ENCODE data around the gene EID3. TPM values are rescaled to one million over a fixed set of nuclear protein-coding genes. Genes with fewer than 3 reads are reported as not detected.

Gene EID3
- total RNA-seq, 3 donors from 2014 or later (not counting 1 experiment from before 2014, with no cell fraction given): 10.4 to 13.0 (median 12.7) TPM

DNA sequence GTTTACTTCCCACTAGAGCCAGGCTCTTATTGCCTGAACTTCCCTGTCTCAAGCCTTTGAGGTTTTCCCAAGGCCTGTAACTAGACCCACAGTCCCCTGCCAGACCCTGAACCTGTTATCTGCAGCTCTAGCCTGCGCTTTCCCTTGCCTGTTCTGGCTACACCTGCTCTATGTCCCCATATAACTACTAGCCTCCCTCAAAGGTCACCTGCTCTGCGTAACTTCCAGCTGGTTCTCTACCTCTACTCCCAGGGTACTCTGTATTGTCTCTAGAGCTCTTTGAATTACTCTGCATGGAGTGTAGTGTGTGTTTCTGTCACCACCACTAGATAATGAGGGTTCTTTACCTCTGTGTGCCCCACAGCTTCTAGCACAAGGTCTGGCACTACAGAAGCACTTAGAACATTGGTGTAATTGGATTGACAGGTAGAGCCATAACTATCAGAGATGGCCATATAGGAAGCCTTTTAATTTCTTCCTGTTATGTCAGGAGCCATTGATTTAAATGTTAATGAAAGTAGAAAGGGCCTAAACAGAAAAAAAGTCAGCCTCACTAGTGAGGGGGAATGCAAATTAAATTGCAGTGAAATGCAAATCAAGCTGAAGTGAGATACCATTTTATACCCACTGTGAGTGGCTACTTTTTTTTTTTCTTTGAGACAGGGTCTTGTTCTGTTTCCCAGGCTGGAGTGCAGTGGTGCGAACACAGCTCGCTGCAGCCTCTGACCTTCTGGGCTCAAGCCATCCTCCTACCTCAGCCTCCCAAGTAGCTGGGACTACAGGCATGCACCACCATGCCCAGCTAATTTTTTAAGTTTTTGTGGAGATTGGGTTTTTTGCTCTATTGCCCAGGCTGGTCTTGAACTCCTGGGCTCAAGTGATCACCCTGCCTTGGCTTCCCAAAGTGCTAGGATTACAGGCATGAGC, 47.8 kb downstream of the EID3 start:
- H3K9me3 Mint-ChIP-seq: no peaks in the 10 kb centered on the region
- H3K36me3 ChIP-seq (ENCODE audit: control insufficient read depth, insufficient read depth, low read length): peaks cover 21% of the 10 kb centered on the region
- no peak overlapping the region for H3K4me3 Mint-ChIP-seq
- intact Hi-C loops (cut with micrococcal nuclease): no loop called here
- H3K27me3 Mint-ChIP-seq (ENCODE audit: low read depth in 2 of 2): no peaks in the 10 kb centered on the region
- DNase-seq (no peak), ATAC-seq (no peak)
- 100% methylated on average over 4 of the region's 4 CpGs for WGBS (ENCODE audit: insufficient coverage)
- H3K27ac Mint-ChIP-seq: peak overlapping the region in 1 of 2 donors; percentile 64
- no peaks in the 10 kb centered on the region for H3K27me3 ChIP-seq (ENCODE audit: control insufficient read depth, insufficient read depth, low read length)
- TF ChIP-seq, protein P1, sequence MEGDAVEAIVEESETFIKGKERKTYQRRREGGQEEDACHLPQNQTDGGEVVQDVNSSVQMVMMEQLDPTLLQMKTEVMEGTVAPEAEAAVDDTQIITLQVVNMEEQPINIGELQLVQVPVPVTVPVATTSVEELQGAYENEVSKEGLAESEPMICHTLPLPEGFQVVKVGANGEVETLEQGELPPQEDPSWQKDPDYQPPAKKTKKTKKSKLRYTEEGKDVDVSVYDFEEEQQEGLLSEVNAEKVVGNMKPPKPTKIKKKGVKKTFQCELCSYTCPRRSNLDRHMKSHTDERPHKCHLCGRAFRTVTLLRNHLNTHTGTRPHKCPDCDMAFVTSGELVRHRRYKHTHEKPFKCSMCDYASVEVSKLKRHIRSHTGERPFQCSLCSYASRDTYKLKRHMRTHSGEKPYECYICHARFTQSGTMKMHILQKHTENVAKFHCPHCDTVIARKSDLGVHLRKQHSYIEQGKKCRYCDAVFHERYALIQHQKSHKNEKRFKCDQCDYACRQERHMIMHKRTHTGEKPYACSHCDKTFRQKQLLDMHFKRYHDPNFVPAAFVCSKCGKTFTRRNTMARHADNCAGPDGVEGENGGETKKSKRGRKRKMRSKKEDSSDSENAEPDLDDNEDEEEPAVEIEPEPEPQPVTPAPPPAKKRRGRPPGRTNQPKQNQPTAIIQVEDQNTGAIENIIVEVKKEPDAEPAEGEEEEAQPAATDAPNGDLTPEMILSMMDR (IDR thresholded peaks at IDR 0.05): no peak
- no peaks in the 10 kb centered on the region for H3K36me3 Mint-ChIP-seq
- H3K9me3 ChIP-seq (ENCODE audit: control insufficient read depth, insufficient read depth, low read length): no peaks in the 10 kb centered on the region
- H3K4me1 ChIP-seq (ENCODE audit: control insufficient read depth, insufficient read depth, low read length): no peaks in the 10 kb centered on the region
- no peaks in the 10 kb centered on the region for H3K4me1 Mint-ChIP-seq
- H3K4me3 ChIP-seq (ENCODE audit: low read length): no peak overlapping the region
- H3K27ac ChIP-seq (ENCODE audit: low read length): no peak overlapping the region

DNA sequence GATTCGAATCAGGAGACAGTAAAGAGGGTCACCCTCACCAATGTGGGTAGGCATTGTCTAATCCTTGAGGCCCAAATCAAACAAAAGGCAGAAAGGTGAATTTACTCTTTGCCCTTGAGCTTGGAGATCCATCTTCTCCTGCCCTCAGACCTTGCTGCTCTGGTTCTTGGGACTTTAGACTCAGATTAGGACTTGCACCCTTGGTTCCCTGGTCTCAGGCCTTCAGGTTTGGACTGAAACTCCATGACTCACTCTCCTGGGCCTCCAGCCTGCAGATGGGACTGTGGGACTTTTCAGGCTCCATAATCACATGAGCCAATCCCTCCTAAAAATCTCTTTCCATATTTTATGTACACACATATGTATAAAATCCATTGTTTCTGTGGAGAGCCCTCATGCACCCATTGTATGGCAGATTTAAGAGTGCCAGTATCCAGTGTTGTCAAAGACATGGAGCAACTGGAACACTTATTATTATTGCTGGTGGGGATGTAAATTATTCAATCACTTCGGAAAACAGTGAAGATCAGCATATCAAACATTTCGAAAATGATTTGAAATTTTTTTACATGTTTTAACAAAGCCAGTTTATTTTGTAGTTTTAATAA, 48.7 kb downstream of the EID3 start:
- ATAC-seq (no peak), DNase-seq (no peak)
- Mint-ChIP-seq H3K27me3 (ENCODE audit: low read depth in 2 of 2) (no peaks in the 10 kb centered on the region), H3K4me1 (no peaks in the 10 kb centered on the region), H3K4me3 (no peak overlapping the region), H3K9me3 (no peaks in the 10 kb centered on the region), H3K27ac (no peak overlapping the region), H3K36me3 (no peaks in the 10 kb centered on the region)
- no peak overlapping the region for H3K27ac ChIP-seq (ENCODE audit: low read length)
- peaks cover 21% of the 10 kb centered on the region for H3K36me3 ChIP-seq (ENCODE audit: control insufficient read depth, insufficient read depth, low read length)
- TF ChIP-seq, protein P1 (IDR thresholded peaks at IDR 0.05): no peak
- intact Hi-C loops (cut with micrococcal nuclease): no loop called here
- no peak overlapping the region for H3K4me3 ChIP-seq (ENCODE audit: low read length)
- no peaks in the 10 kb centered on the region for H3K9me3 ChIP-seq (ENCODE audit: control insufficient read depth, insufficient read depth, low read length)
- WGBS (ENCODE audit: insufficient coverage): 100% methylated on average over 1 of the region's 3 CpGs
- no peaks in the 10 kb centered on the region for H3K27me3 ChIP-seq (ENCODE audit: control insufficient read depth, insufficient read depth, low read length)
- H3K4me1 ChIP-seq (ENCODE audit: control insufficient read depth, insufficient read depth, low read length): no peaks in the 10 kb centered on the region

DNA sequence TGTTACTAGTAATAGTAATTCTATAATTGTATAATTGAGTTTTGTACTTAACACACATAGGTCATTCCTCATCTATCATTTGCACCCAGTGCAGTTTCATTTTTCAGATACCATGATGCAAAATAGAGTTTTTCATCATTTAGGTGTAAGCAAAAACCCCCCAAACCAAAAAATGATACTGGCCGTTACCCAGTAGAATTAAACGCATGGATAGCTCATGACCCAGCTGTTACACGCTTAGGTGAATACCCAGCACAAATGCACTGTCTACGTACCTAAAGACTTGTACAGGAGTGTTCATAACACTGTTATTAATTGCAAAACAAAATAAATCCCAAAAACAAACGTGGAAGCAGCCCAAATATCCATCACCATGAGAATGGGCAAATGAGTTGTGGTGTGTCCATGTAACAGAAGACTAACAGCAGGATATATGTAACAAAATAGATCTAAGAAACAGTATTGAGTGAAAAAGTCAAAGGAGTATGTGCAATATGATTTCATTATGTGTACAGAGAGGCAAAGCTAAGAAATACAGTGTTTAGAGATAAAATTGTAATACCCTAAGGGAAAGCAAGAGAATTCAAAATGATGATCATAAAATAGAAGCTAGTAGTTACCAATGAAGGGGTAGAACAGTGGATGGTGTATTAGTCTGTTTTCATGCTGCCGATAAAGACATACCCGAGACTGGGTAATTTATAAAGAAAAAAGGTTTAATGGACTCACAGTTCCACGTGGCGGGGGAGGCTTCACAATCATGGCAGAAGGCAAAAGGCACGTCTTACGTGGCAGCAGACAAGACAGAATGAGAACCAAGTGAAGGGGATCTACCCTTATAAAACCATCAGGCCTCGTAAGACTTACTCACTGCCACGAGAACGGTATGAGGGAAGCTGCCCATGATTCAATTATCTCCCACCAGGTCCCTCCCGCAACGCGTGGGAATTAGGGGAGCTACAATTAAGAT, 49.8 kb downstream of the EID3 start:
- Histone ChIP-seq H3K27ac (ENCODE audit: low read length) (no peak overlapping the region), H3K4me3 (ENCODE audit: low read length) (no peak overlapping the region), H3K9me3 (ENCODE audit: control insufficient read depth, insufficient read depth, low read length) (no peaks in the 10 kb centered on the region), H3K36me3 (ENCODE audit: control insufficient read depth, insufficient read depth, low read length) (peaks cover 17% of the 10 kb centered on the region), H3K4me1 (ENCODE audit: control insufficient read depth, insufficient read depth, low read length) (no peaks in the 10 kb centered on the region), H3K27me3 (ENCODE audit: control insufficient read depth, insufficient read depth, low read length) (no peaks in the 10 kb centered on the region)
- intact Hi-C loops (cut with micrococcal nuclease): no loop called here
- no peak overlapping the region for H3K27ac Mint-ChIP-seq
- WGBS (ENCODE audit: insufficient coverage): 97% methylated on average over 11 of the region's 17 CpGs
- no peaks in the 10 kb centered on the region for H3K9me3 Mint-ChIP-seq
- ATAC-seq (no peak), DNase-seq (no peak)
- H3K27me3 Mint-ChIP-seq (ENCODE audit: low read depth in 2 of 2): no peaks in the 10 kb centered on the region
- no peaks in the 10 kb centered on the region for H3K36me3 Mint-ChIP-seq
- no peak overlapping the region for H3K4me3 Mint-ChIP-seq
- TF ChIP-seq, protein P1 (IDR thresholded peaks at IDR 0.05): no peak
- H3K4me1 Mint-ChIP-seq: peaks cover 0 to 2% of the 10 kb centered on the region in 2 donors

Measured in natural killer cell (primary cell).